AML-193 (cell line): ENCODE results near the gene CCDC3.

ENCODE experiments used
- DNase-seq, 2 experiments: peaks; one replicate each; lab custom pipeline; 2025; lab: John Stamatoyannopoulos, UW

Gene CCDC3

GRCh38 chr10:12922117-12922900 is 79.2 kb downstream of the CCDC3 start:
- DNase-seq = no peak

GRCh38 chr10:12921163-12921562 is 80.3 kb downstream of the CCDC3 start:
- no peak for DNase-seq

- no peak for DNase-seq
These were observed 81.9 kb downstream of the CCDC3 start for GRCh38 chr10:12919574-12919973.

GRCh38 chr10:12916587-12916986 is 84.9 kb downstream of the CCDC3 start:
- no peak for DNase-seq

GRCh38 chr10:12915637-12916168 is 85.8 kb downstream of the CCDC3 start:
- no peak for DNase-seq

- DNase-seq = no peak
These were observed 87.4 kb downstream of the CCDC3 start for GRCh38 chr10:12914111-12914510.

GRCh38 chr10:12911795-12912194 is 89.7 kb downstream of the CCDC3 start:
- DNase-seq = no peak

- DNase-seq = no peak
These were observed 90.7 kb downstream of the CCDC3 start for GRCh38 chr10:12910835-12911234.

GRCh38 chr10:12909836-12910185 is 91.7 kb downstream of the CCDC3 start:
- DNase-seq = no peak

GRCh38 chr10:12909182-12909835 is 92.2 kb downstream of the CCDC3 start:
- no peak for DNase-seq

GRCh38 chr10:12908773-12909172 is 92.7 kb downstream of the CCDC3 start:
- DNase-seq = no peak

- DNase-seq = no peak
These were observed 93.9 kb downstream of the CCDC3 start for GRCh38 chr10:12907656-12908055.

- DNase-seq = no peak
These were observed 95.4 kb downstream of the CCDC3 start for GRCh38 chr10:12906051-12906541.

- DNase-seq = no peak
These were observed 96.4 kb downstream of the CCDC3 start for GRCh38 chr10:12905067-12905466.

- no peak for DNase-seq
These were observed 98.6 kb downstream of the CCDC3 start for GRCh38 chr10:12902851-12903358.

- DNase-seq = peak; percentile 7 to 10
These were observed 99.4 kb downstream of the CCDC3 start for GRCh38 chr10:12902135-12902572.

- no peak for DNase-seq
These were observed 102.0 kb downstream of the CCDC3 start for GRCh38 chr10:12899546-12899945.

GRCh38 chr10:12898271-12898670 is 103.2 kb downstream of the CCDC3 start:
- DNase-seq = no peak

GRCh38 chr10:12897278-12897677 is 104.2 kb downstream of the CCDC3 start:
- DNase-seq = no peak

- DNase-seq = no peak
These were observed 105.3 kb downstream of the CCDC3 start for GRCh38 chr10:12896251-12896650.

GRCh38 chr10:12892924-12893323 is 108.6 kb downstream of the CCDC3 start:
- DNase-seq = no peak

GRCh38 chr10:12890958-12891357 is 110.6 kb downstream of the CCDC3 start:
- DNase-seq = no peak

GRCh38 chr10:12888470-12888869 is 113.0 kb downstream of the CCDC3 start:
- DNase-seq = no peak
